ENCODE results near the gene DOK5.

Gene DOK5

DNA sequence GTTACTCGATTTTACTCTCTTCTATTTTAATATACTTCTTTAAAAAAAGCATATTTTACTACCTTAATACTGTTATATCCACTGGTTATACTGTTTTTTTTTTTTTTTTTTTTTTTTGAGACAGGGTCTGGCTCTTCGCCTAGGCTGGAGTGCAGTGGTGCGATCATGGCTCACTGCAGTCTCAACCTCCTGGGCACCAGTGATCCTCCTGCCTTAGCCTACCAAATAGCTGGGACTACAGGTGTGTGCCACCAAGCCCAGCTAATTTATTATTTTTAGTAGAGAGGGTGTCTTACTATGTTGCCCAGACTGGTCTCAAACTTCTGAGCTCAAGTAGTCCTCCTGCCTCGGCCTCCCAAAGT lies 170.7 kb downstream of the DOK5 start:
- DNase-seq (ENCODE audit: low read depth) = no peak

DNA sequence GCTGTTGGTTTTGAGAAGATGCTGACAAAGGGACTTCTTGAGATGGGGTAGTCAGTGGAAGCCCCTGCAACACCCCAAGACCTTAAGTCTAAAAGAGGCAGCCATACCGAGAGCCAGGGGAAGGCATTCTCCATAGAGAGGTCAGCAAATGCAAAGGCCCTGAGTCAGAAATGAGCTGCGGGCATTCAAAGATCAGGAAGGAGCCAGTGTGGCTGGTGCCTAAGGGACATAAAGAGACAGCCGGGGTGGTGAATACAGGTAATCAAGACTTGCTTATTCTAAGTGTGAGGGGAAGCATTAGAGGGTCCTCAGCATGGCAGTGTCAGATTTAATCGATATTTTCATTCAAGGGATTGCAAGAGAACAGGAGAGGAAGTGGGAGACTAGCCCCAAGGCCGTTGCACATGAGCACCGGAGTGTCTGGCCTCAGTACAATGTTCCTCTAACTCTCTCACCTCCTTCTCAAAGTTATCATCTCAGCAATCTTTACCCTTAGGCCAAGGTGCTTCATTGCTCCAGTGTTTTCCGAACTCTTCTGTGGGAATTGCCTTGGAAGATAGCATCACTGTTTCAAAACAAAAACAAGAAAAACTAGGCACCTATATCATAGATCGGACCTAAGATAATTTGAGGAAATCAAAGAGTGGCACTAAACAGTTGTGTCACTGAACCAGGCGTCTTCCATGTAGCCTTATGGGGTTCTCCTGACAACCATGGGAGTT lies 173.2 kb downstream of the DOK5 start:
- no peak for DNase-seq (ENCODE audit: low read depth)

DNA sequence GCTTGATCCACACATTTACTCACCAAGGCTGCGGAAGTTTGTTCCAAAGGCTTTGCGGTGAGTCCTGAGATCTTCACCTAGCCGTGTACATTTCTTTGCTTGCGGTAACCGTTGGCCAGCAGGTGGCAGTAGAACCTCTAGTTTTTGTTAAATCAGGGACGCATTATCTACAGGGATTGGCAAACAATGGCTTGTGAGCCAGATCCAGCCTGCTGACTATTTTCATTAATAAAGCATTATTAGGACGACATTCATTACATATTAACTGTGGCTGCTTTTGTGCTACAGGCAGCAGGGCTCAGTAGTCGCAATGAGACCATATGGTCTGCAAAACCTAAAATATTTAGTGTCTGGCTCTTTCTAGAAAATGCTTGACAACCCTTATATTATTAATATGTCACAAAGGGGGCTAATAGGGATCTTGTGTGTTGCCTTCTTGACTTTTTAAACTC lies 174.1 kb downstream of the DOK5 start:
- DNase-seq (ENCODE audit: low read depth) = peak; percentile 74

DNA sequence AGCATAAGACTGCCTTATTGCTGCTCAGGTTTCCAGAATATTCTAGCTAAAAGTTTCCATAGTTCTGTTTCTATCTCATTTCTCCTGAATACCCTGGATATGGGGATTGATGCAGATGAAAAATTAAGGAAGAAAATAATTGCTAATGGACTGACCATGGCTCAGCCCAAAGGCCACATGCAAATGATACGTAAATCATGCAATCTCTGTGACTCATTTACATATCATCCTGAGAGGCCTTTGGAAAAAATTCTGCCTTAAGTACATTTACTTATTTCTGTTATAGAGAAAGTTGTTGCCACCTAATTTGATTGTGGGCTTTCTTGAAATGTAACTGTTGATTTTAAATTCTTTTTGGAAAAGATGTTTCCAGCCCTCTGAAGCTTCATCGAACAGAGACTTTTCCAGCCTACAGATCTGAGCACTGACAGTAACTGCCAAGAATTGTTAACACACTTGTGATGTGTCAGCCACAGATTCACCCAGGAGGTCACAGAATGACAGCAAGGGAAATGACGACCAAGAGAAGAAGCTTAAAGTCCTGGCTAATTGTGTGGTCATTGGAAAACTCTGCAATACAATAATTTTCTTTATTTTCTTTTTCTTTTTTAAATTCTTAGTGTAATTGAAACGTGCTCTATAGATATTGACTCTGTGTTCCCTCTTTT lies 174.8 kb downstream of the DOK5 start:
- DNase-seq (ENCODE audit: low read depth) = no peak

DNA sequence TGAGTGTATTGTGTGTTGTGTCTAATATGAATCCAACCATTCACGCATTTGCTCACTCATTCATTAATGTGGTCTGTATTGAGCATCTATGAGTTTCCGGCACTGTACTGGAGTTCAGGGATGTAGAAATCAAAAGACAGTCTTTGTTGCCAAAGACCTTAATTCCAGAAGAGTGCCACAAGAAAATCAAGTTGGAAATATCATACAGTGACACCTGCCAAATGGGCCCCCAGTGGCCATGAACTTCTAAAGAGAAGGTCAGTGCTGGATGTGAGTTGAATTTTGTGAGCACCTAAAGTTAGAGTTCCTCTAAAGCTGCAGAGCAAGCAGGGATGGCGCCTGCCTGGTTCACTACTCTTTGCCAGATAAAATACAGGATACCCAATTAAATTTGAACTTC lies 175.9 kb downstream of the DOK5 start:
- no peak for DNase-seq (ENCODE audit: low read depth)

DNA sequence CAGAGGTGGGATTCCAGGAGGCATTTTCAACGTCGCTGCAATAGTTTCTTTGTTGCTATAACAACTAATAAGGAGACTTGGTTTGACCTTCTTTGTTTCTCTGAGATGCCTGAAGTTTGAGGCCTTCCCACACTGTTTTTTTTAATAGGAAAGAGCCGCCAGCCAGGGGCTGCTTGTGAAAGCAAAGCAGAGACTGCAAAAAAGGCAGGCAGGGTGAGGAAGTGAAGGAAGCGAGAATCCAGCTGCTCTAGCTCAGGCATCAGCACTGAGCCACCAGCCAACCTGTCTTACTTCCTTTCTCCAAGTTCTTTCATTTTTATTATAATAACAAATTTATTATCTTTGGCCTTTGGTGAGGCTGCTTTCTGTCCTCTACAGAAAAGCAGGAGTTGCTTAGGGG lies 179.1 kb downstream of the DOK5 start:
- no peak for DNase-seq (ENCODE audit: low read depth)

DNA sequence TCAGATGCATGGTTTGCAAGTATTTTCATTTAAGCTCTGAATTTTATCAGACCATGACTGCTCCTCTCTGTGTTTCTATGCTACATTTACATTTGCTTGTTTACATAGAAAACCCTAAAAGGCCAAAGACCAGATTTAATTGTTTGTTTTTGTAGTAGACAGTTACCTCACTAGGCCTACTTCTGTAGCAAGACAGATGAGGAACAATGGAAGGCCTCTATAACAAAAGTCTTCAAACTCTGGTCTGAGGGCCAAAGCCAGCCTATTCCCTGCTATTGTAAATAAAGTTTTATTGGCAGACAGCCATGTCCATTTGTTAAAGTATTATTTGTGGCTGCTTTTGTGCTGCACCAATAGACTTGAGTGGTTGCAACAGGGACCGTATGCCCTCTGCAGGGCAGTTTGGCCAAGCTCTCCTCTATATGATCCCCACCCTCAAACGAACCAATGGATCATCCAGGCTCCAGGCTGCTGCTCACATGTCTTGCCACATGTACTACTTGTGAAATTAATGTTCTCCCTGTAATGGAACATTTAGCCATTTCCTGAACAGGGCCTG lies 182.0 kb downstream of the DOK5 start:
- DNase-seq (ENCODE audit: low read depth) = no peak

DNA sequence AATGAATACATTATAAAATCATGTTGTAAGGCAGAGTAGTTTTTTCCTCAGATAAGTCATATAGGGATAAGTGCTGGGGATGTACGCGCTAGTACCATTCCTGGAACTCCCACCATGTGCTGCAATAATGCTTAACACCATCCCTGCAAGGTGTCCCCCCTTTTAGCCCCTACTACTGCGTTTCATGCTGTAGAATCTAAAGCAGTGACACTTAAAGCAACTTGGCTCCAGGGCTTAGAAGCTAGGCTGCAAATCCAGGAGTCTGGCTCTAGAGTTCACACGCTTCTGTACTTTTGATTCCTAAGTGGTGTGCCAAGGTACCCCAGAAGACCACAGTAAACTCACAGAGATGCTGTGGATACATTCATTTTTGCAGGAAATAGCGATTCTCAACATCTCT lies 183.1 kb downstream of the DOK5 start:
- DNase-seq (ENCODE audit: low read depth) = no peak

DNA sequence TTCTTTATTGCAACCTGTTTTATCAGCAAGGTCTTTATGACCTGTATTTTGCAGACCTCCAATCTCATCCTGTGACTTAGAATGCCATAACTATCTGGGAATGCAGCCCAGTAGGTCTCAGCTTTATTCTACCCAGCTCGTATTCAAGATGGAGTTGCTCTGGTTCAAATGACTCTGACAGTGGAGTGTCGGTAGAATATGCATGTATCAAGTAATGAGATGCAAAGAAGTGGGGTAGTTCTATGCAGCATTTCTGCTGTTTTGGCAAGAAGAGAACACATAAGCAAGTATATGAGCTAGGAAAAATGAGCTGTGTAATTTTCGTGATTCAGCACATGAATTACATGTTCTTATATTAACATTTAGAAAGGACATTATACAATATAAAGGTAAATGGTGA lies 185.9 kb downstream of the DOK5 start:
- no peak for DNase-seq (ENCODE audit: low read depth)

DNA sequence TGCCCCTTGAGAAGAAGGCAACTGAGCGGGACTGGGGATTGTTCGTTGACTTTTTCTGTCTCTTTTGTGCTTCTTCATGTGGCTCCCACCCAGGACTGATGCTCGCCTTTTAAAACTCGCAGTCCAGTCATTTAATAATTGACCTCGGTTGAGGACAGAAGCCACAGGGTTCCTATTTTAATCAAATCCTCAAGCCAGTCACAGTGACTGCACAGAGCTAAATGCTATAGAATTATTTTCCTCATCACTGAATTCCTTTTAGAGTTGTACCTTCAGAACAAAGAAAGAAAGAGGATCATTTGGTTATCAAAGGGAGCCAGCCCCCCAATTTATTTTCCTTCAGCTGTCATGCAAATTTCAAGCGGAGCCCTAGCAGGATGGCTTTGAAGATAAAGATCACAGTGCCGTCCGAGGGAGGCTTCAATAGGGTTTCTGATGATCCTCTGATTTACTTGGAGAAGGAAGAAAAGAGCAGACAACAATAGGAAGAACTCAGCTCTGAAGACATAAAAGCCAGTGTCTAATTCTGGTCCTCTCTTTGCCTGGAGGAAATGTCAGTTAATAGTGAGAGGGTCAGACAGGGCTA lies 186.6 kb downstream of the DOK5 start:
- DNase-seq (ENCODE audit: low read depth) = no peak

DNA sequence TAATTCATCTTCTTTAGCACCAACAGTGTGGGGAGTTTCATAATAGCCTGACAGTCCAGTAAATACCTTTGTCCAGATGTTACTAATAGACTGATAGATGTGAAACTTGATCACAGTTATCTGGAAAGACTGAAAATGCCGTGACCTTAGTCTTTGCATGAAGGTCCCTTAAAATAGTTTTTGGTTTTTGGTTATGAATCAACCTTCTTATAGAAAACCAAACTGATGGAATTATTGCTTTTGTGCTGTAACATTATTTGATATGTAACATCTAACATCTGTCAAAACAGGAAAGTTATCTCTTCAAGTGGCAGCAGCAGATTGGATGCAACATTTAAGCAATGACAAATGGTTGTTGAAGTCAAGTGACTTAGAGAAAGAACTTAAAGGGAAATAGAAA lies 190.4 kb downstream of the DOK5 start:
- no peak for DNase-seq (ENCODE audit: low read depth)

DNA sequence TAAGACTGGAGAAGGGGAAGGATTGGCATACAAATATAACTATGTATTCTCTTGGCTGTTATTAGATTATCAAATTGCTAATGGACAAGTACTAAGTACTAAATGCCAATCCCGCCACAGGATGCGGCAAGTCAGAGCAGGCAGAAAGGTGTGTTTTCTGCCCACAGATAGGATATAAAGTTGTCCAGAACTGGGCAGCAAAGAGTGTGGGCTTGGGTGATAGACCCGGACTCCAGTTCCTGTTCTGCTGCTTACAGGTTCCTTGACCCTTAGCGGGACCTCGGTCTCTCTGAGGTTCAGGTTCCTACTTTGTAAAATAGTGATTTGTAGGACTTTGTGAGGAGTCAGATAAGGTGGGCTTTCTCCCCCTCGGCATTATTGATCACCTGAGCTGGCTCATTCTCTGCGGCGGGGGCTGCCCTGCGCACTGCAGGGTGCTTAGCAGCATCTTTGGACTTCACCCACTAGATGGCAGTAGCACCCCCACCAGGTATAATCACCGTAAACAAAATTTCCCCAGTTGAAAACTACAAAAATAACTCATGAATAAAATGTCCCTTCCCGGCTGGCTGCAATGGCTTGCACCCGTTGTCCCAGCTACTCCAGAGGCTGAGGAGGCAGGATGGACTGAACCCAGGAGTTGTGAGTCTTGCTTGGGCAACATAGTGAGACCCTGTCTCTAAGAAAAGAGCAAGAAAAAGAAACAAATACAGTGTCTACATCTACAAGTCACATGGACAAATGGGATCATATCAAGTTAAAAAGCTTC lies 193.1 kb downstream of the DOK5 start:
- DNase-seq (ENCODE audit: low read depth) = peak; percentile 21

DNA sequence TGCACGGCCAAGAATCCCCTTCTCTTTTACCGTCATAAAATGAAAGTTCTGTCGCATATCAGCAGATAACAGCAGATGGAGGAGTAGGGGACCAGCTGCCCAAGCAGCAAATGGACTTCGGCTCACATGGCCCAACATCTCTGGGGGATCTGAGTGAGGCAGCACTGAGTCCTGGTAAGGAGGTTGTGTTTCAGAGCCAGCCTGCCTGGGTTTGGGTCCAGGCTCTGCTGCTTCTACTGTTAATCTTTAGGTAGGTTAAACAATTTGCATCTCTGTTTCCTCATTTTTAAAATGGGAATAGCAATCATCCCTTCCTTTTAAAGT lies 193.6 kb downstream of the DOK5 start:
- no peak for DNase-seq (ENCODE audit: low read depth)

DNA sequence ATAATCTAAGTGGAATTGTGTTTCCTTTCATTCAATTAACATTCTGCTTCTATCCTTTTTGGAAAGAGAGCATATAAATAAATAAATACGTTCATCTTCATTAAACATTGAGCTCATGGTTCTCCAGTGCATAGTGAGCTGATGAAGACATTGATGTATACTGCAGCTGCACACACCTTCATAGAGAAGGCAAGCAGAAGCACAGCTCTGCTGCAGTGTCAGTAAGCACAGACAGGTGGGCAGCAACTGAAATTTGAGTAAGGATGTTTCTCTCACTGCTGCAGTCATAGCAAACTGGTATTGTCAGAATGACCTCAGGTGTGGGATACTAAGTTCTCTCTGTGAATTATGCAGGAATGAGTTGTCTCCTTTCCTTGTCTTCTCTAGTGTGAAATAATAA lies 202.9 kb downstream of the DOK5 start:
- DNase-seq (ENCODE audit: low read depth) = no peak

DNA sequence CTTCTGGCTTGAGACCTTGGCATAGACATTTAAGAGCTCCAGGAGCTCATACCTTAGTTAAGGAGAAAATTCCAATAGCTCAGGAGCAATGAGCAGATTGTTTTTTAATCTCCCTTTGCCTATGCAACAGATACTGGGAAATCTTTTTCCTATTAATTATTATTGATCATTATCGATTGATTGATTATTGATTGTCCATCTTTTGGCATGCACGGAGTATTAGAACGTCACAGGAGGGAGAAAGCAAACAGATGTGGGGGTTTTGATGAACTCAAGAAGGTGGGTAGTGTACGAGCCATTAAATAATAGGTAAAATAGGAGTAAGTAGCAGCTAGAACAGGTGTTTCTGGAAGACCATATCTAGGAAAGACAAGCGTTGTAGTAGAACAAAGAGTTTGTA lies 205.0 kb downstream of the DOK5 start:
- no peak for DNase-seq (ENCODE audit: low read depth)

DNA sequence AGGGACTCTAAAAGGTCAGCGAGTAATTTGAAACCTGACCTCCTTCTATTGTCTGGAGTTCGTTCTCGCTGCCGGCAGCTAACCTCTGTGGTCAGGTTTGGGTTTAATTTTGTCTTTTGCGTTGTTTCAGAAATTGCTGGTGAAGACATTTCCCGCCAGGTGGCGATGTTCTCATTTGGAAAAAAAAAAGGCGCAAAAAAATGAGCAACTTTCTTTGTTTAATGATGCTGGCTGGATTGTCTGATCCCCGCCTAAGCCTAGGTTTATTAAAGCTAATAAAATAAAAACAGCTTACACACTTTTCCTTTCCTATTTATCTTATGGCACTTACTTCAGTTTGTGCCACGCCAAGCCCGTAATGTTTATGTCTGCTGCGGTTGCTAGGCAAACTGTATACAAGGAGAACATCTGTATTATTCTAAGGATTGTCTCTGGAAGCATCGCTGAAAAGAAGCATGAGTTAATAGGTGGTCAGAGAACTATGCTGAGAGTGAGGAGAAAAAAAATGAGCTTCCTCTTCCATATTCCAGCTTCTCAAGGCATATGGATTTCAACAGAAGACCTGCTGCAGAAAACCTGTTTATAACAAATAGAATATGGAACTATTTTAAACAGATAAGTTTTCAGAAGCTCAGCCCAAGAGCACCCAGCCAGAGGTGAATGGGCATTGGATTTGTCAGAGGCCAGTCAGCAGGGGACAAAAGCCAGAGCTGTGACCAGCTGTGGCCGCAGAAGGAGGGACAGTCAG lies 205.7 kb downstream of the DOK5 start:
- DNase-seq (ENCODE audit: low read depth) = peak; percentile 53

DNA sequence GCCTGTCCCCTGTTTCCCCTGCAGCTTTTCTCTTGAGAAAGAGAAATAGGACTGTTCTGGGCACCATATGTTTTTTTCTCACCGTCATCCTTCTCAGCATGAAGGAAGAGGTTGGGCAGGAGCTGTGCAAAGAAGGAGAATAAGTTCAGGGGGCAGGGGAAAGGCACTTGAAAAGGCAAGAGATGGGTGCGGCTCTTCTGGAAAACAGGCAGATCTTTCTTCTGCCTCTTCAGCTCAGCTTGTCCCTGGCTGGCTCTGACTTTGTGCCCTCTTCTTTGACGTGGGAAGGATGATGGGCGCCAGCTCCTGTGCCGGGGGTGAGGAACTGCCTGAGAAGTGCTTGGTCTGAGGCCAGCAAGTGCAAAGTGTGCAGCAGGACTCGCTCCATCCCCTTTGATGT lies 206.5 kb downstream of the DOK5 start:
- no peak for DNase-seq (ENCODE audit: low read depth)

DNA sequence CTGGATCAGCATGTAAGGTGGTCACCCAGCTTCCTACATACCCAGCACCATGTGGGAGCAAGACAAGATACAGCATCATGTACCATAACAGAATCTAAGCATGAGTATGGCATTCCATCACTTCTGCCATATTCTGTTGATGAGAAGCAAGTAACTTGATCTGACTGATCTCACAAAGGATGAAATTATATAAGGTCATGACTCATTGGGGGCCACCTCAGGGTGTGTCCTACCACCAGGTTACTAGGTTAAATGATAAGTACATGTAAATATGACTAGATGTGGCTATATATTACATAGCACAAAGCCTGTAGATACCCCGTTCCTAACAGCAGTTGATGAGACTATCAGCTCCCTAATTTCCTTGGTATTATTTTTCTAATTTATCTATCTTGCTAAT lies 213.1 kb downstream of the DOK5 start:
- no peak for DNase-seq (ENCODE audit: low read depth)

DNA sequence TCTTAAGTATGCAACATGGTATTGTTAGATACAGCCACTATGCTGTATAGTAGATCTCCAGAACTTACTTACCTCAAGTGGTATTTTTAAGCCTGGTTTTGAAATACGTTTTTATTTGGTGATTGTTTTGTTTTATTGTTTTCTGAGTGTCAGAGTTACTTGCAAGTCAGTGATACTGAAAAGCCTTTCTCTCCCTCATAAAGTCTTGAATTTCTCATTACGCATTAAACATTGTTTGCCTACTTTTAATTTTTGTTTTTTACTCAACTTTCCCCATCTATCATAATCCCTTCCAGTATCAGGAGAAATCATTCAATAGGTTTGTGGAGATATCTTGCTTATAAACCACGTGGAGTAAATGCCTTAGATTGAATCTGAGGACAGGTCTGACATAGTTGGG lies 214.9 kb downstream of the DOK5 start:
- DNase-seq (ENCODE audit: low read depth) = no peak

DNA sequence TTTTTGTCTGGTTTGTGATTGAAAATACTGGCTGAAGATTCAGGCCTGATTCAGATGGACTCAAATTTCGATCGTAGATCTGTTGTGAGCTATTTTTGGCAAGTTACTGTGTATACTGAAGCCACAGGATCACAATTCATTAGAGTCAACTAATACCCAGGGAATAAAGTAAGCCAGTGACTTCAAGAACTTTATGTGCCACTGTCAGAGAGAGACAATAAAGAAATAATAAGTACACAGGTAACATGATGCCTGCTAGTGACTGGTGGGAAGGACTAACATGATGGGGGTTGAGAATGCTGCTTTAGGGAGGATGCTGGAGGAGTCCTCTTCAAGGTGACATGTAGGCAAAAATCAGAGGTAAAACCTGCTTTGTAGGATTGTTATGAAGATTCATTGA lies 215.9 kb downstream of the DOK5 start:
- no peak for DNase-seq (ENCODE audit: low read depth)

DNA sequence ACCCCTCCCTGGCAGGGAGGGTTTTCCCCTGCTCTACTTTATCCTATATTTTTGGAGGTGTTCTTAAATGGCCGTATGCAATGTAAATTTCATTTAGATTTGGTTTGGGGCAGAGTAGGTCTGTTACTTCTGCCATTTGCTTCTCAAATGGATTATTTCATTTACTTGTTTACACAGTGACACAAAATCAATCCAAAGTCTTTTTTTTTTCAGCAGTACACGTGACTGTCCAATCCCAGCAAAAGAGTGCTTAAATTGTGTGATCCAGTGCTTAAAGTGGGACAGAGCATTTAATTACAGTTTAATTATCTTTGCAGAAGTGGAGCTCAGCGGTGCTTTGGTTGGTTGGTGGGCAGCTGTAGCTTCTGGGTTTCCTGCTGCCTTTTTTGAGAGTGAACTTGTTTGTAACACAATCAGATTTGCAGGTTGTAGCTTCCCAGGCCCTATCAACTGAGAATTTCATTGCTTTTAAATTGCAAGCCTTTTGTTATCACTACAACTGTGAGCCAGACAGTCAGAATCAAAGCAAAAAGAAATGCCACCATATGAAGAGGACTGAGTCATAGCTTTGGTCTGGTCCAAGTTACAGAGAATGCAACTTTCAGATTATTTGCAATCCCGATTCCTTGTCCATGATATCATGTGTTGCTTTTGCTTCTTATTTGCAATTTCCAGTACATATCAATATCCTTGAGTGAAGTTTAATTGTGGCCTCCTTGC lies 216.9 kb downstream of the DOK5 start:
- DNase-seq (ENCODE audit: low read depth) = no peak
